Stimulated activated CD8-positive, alpha-beta memory T cell treated with anti-CD3 and anti-CD28 coated beads, Interleukin-4, amount 100 ng/mL, for 24 hours (primary cell): ENCODE results near the gene APOM.

Source experiments
- DNase-seq: peaks from one replicate; pipeline ENCODE4 v3.0.0-alpha.2; 2020; ENCODE audit warnings: low read depth

Gene APOM

GRCh38 chr6:31631209-31631608 lies 24.5 kb upstream of the APOM start:
- no peak for DNase-seq

GRCh38 chr6:31631681-31632278 lies 23.9 kb upstream of the APOM start:
- DNase-seq, result no peak

- no peak for DNase-seq
Measured at GRCh38 chr6:31632279-31632946, 23.3 kb upstream of the APOM start.

- no peak for DNase-seq
Measured at GRCh38 chr6:31633447-31633846, 22.2 kb upstream of the APOM start.

GRCh38 chr6:31634131-31634530 lies 21.6 kb upstream of the APOM start:
- DNase-seq, result no peak

GRCh38 chr6:31634969-31635575 lies 20.6 kb upstream of the APOM start:
- no peak for DNase-seq

- DNase-seq, result no peak
Measured at GRCh38 chr6:31636698-31637596, 18.7 kb upstream of the APOM start.

GRCh38 chr6:31639043-31639442 lies 16.7 kb upstream of the APOM start:
- no peak for DNase-seq

GRCh38 chr6:31639449-31639861 lies 16.2 kb upstream of the APOM start:
- no peak for DNase-seq

- no peak for DNase-seq
Measured at GRCh38 chr6:31640612-31641011, 15.1 kb upstream of the APOM start.

GRCh38 chr6:31641370-31641769 lies 14.3 kb upstream of the APOM start:
- no peak for DNase-seq

GRCh38 chr6:31642798-31643570 lies 12.7 kb upstream of the APOM start:
- DNase-seq, result no peak

- DNase-seq, result no peak
Measured at GRCh38 chr6:31643818-31644454, 11.8 kb upstream of the APOM start.

GRCh38 chr6:31645325-31645724 lies 10.4 kb upstream of the APOM start:
- DNase-seq, result no peak

- no peak for DNase-seq
Measured at GRCh38 chr6:31651602-31652191, 4.0 kb upstream of the APOM start.

GRCh38 chr6:31652925-31653724 lies 2.6 kb upstream of the APOM start:
- DNase-seq, result peak; percentile 77

- no peak for DNase-seq
Measured at GRCh38 chr6:31654574-31655348, 933 bp upstream of the APOM start.

GRCh38 chr6:31657406-31658157 lies 1.9 kb downstream of the APOM start:
- no peak for DNase-seq
